Suprapubic skin (tissue), 3 donors: Measurements from ENCODE around the gene BTF3.

Source experiments
- POLR2AphosphoS5 ChIP-seq, 3 donors: sonication (generic); formaldehyde crosslinking; IDR thresholded peaks; one replicate each; pipeline ENCODE4 v1.6.1; 2017; ENCODE audit warnings: antibody characterized with exemption in 3 of 3
- TF ChIP-seq, protein P1 (sequence below), 2 donors: fragments of 200-600 bp in 1 of 2; fragments of 450-650 bp in 1 of 2; sonication (generic) in 1 of 2; IDR thresholded peaks; one replicate each; pipeline ENCODE4 v1.5.1; 2016 to 2019; ENCODE audit warnings: antibody characterized with exemption in 2 of 2, mild to moderate bottlenecking in 1 of 2, moderate library complexity in 1 of 2

DNA sequence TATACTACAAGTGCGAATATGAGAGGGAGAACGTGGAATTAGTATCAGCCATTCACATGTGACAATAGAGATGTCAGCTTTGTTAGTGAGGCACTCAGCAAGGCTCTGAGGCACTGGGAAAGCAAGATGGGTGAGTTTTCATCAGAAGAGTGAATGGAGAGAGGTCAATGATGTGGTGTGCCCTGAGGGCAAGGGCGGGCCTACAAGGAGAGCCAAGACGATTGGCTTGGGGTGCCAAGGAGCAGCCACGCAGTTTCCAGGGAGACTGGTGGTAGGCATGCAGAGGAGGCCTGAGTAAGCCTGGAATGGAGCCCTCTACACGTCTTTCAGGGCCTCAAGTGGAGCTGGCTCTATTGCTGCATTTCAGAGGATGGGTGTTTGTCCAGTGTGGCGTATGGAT lies 24.7 kb downstream of the BTF3 start:
- TF ChIP-seq, protein P1, sequence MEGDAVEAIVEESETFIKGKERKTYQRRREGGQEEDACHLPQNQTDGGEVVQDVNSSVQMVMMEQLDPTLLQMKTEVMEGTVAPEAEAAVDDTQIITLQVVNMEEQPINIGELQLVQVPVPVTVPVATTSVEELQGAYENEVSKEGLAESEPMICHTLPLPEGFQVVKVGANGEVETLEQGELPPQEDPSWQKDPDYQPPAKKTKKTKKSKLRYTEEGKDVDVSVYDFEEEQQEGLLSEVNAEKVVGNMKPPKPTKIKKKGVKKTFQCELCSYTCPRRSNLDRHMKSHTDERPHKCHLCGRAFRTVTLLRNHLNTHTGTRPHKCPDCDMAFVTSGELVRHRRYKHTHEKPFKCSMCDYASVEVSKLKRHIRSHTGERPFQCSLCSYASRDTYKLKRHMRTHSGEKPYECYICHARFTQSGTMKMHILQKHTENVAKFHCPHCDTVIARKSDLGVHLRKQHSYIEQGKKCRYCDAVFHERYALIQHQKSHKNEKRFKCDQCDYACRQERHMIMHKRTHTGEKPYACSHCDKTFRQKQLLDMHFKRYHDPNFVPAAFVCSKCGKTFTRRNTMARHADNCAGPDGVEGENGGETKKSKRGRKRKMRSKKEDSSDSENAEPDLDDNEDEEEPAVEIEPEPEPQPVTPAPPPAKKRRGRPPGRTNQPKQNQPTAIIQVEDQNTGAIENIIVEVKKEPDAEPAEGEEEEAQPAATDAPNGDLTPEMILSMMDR (IDR thresholded peaks at IDR 0.05) = no peak
- TF ChIP-seq POLR2AphosphoS5 (IDR thresholded peaks at IDR 0.05) = no peak
